HK-2 (cell line): Measurements from ENCODE around the gene WFIKKN1.

Experiments
- DNase-seq: peaks from one replicate; pipeline ENCODE4 v3.0.0-alpha.2; 2018; ENCODE audit not compliant: unreplicated experiment

Gene WFIKKN1

GRCh38 chr16:637081-638018 is 6.6 kb downstream of the WFIKKN1 start:
- DNase-seq = peak; percentile 89

GRCh38 chr16:638034-638543 is 7.3 kb downstream of the WFIKKN1 start:
- DNase-seq = no peak

GRCh38 chr16:638836-639235 is 8.1 kb downstream of the WFIKKN1 start:
- DNase-seq = no peak

- no peak for DNase-seq
Observed at GRCh38 chr16:640614-641013, 9.8 kb downstream of the WFIKKN1 start.

GRCh38 chr16:641326-642188 is 10.8 kb downstream of the WFIKKN1 start, which contains the start of gene MCRIP2:
TSS of gene MCRIP2 (plus strand) at chr16:641828. CDS start at chr16:641992, 164 bp downstream.
- peak; percentile 80 for DNase-seq

- DNase-seq = peak; percentile 54
Observed at GRCh38 chr16:642189-643049, 11.6 kb downstream of the WFIKKN1 start.

- DNase-seq = no peak
Observed at GRCh38 chr16:643050-643368, 12.2 kb downstream of the WFIKKN1 start.

- no peak for DNase-seq
Observed at GRCh38 chr16:644556-644955, 13.8 kb downstream of the WFIKKN1 start.

- no peak for DNase-seq
Observed at GRCh38 chr16:645852-646678, 15.3 kb downstream of the WFIKKN1 start.

- no peak for DNase-seq
Observed at GRCh38 chr16:646679-647172, 15.9 kb downstream of the WFIKKN1 start.

- no peak for DNase-seq
Observed at GRCh38 chr16:647173-647902, 16.6 kb downstream of the WFIKKN1 start.

- peak; percentile 57 for DNase-seq
Observed at GRCh38 chr16:648071-648780, 17.4 kb downstream of the WFIKKN1 start.

GRCh38 chr16:648781-649589 is 18.2 kb downstream of the WFIKKN1 start, which contains the start of gene WDR90:
TSS of gene WDR90 (plus strand) at chr16:649365. CDS start at chr16:649417, 52 bp downstream.
- DNase-seq = peak; percentile 87

GRCh38 chr16:649631-650030 is 18.8 kb downstream of the WFIKKN1 start:
- peak; percentile 47 for DNase-seq

- no peak for DNase-seq
Observed at GRCh38 chr16:651844-652243, 21.1 kb downstream of the WFIKKN1 start.

GRCh38 chr16:652454-653305 is 21.9 kb downstream of the WFIKKN1 start:
- DNase-seq = no peak

- DNase-seq = no peak
Observed at GRCh38 chr16:654034-654433, 23.2 kb downstream of the WFIKKN1 start.
